ENCODE measurements around the gene JSRP1. TPM values are rescaled to one million over a fixed set of nuclear protein-coding genes. Genes with fewer than 3 reads are reported as not detected.
A peak's percentile ranks its signal among the peaks of the same experiment; 100 is the strongest.

JSRP1 gene
- total and polyA plus RNA-seq, 7 donors: 107 to 271 (median 137) TPM

- peaks cover 0 to 13% (median 0%) of the 10 kb centered on the region in 3 donors for H3K27me3 ChIP-seq (ENCODE audit: insufficient read depth in 3 of 3, low read length in 2 of 3)
- intact Hi-C loops (cut with DNase I): no loop called here
- peaks cover 0 to 28% of the 10 kb centered on the region in 2 donors for H3K36me3 ChIP-seq (ENCODE audit: insufficient read depth in 1 of 2, low read depth in 1 of 2)
- no peaks in the 10 kb centered on the region for H3K9me3 ChIP-seq
- ATAC-seq (no peak), DNase-seq (no peak)
- peak overlapping the region; percentile 72 for H3K4me3 ChIP-seq
- H3K4me1 ChIP-seq: peaks cover 30% of the 10 kb centered on the region
- no peak for TF ChIP-seq CTCF (IDR thresholded peaks at IDR 0.05)
- WGBS, 3 donors: 27 to 37% (median 28%) methylated on average over 17 to 18 of the region's 18 CpGs
- peak overlapping the region; percentile 100 for H3K27ac ChIP-seq
These were observed 3.5 kb downstream of the JSRP1 start for GRCh38 chr19:2252797-2253105.

- TF ChIP-seq CTCF (IDR thresholded peaks at IDR 0.05): no peak
- Histone ChIP-seq H3K27ac (peak overlapping the region; percentile 100), H3K9me3 (no peaks in the 10 kb centered on the region), H3K27me3 (ENCODE audit: insufficient read depth in 3 of 3, low read length in 2 of 3) (peaks cover 0 to 13% (median 0%) of the 10 kb centered on the region in 3 donors), H3K4me1 (peaks cover 34% of the 10 kb centered on the region), H3K36me3 (ENCODE audit: insufficient read depth in 1 of 2, low read depth in 1 of 2) (peaks cover 0 to 33% of the 10 kb centered on the region in 2 donors), H3K4me3 (peak overlapping the region; percentile 72)
- ATAC-seq: no peak
- 62 to 64% (median 64%) methylated on average over 64 to 74 of the region's 74 CpGs for WGBS, 3 donors
- intact Hi-C loops (cut with DNase I): no loop called here
- no peak for DNase-seq
These were observed 4.0 kb downstream of the JSRP1 start for GRCh38 chr19:2252055-2252796.

GRCh38 chr19:2251106-2252054 lies 4.8 kb downstream of the JSRP1 start:
- TF ChIP-seq CTCF (IDR thresholded peaks at IDR 0.05): no peak
- no peak overlapping the region for H3K4me3 ChIP-seq
- H3K27ac ChIP-seq: peak overlapping the region; percentile 34
- whole genome bisulfite sequencing, 3 donors: 53 to 63% (median 62%) methylated on average over 78 to 125 of the region's 125 CpGs
- ATAC-seq: no peak
- H3K36me3 ChIP-seq (ENCODE audit: insufficient read depth in 1 of 2, low read depth in 1 of 2): peaks cover 0 to 42% of the 10 kb centered on the region in 2 donors
- H3K9me3 ChIP-seq: no peaks in the 10 kb centered on the region
- intact Hi-C loops (cut with DNase I): no loop called here
- peaks cover 39% of the 10 kb centered on the region for H3K4me1 ChIP-seq
- no peak for DNase-seq
- H3K27me3 ChIP-seq (ENCODE audit: insufficient read depth in 3 of 3, low read length in 2 of 3): peaks cover 0 to 13% (median 0%) of the 10 kb centered on the region in 3 donors

GRCh38 chr19:2250766-2251105 lies 5.5 kb downstream of the JSRP1 start:
- WGBS, 3 donors: 48 to 56% (median 55%) methylated on average over 19 to 40 of the region's 40 CpGs
- H3K36me3 ChIP-seq (ENCODE audit: insufficient read depth in 1 of 2, low read depth in 1 of 2): peaks cover 0 to 48% of the 10 kb centered on the region in 2 donors

More at GRCh38 chr19:2250766-2251105, 5.5 kb downstream of the JSRP1 start:
- Histone ChIP-seq H3K27me3 (ENCODE audit: insufficient read depth in 3 of 3, low read length in 2 of 3) (peaks cover 0 to 13% (median 0%) of the 10 kb centered on the region in 3 donors), H3K27ac (peak overlapping the region; percentile 34), H3K9me3 (no peaks in the 10 kb centered on the region), H3K4me3 (no peak overlapping the region), H3K4me1 (peaks cover 39% of the 10 kb centered on the region)
- ATAC-seq: no peak
- intact Hi-C loops (cut with DNase I): no loop called here
- DNase-seq: no peak
- TF ChIP-seq CTCF (IDR thresholded peaks at IDR 0.05): no peak
